SHP77 (cell line): ENCODE data around the gene CNOT2.

Experiments
- DNase-seq, 2 experiments: peaks; one replicate each; lab custom pipeline; 2025; lab: John Stamatoyannopoulos, UW

CNOT2 gene

GRCh38 chr12:70242695-70243509 lies at the start of gene CNOT2:
Gene CNOT2 (plus strand): TSS chr12:70243433. CDS start chr12:70278227, 34,794 bp downstream.
- DNase-seq, result peak; percentile 87 to 92

- no peak for DNase-seq
These were observed 49.2 kb upstream of the CNOT2 start for GRCh38 chr12:70194076-70194475.

- DNase-seq, result no peak
These were observed 46.4 kb upstream of the CNOT2 start for GRCh38 chr12:70196811-70197281.

GRCh38 chr12:70197345-70197744 lies 45.9 kb upstream of the CNOT2 start:
- no peak for DNase-seq

GRCh38 chr12:70213707-70214106 lies 29.5 kb upstream of the CNOT2 start:
- DNase-seq, result no peak

GRCh38 chr12:70214972-70215617 lies 28.1 kb upstream of the CNOT2 start:
- DNase-seq, result no peak

GRCh38 chr12:70217416-70217815 lies 25.8 kb upstream of the CNOT2 start:
- DNase-seq, result no peak

GRCh38 chr12:70221626-70222025 lies 21.6 kb upstream of the CNOT2 start:
- DNase-seq, result no peak

- DNase-seq, result no peak
These were observed 15.3 kb upstream of the CNOT2 start for GRCh38 chr12:70227911-70228310.

GRCh38 chr12:70230934-70231606 lies 12.2 kb upstream of the CNOT2 start:
- no peak for DNase-seq

- DNase-seq, result no peak
These were observed 6.2 kb upstream of the CNOT2 start for GRCh38 chr12:70236990-70237389.

- DNase-seq, result no peak
These were observed 2.6 kb upstream of the CNOT2 start for GRCh38 chr12:70240673-70241072.

- no peak for DNase-seq
These were observed 1.4 kb upstream of the CNOT2 start for GRCh38 chr12:70241845-70242244.

- peak in 1 of 2 experiments; percentile 65 for DNase-seq
These were observed 508 bp downstream of the CNOT2 start for GRCh38 chr12:70243510-70244371.

- DNase-seq, result no peak
These were observed 1.2 kb downstream of the CNOT2 start for GRCh38 chr12:70244409-70244808.

GRCh38 chr12:70245458-70245857 lies 2.2 kb downstream of the CNOT2 start:
- no peak for DNase-seq

GRCh38 chr12:70246580-70246979 lies 3.3 kb downstream of the CNOT2 start:
- no peak for DNase-seq

- no peak for DNase-seq
These were observed 4.5 kb downstream of the CNOT2 start for GRCh38 chr12:70247653-70248199.

GRCh38 chr12:70248876-70249275 lies 5.6 kb downstream of the CNOT2 start:
- no peak for DNase-seq

GRCh38 chr12:70249903-70250302 lies 6.7 kb downstream of the CNOT2 start:
- DNase-seq, result no peak

GRCh38 chr12:70251226-70251625 lies 8.0 kb downstream of the CNOT2 start:
- DNase-seq, result no peak
